Liver (tissue), 3 donors: Measurements from ENCODE around the gene TMEM176A.

Source experiments
- CTCF ChIP-seq: fragments of 150-350 bp; IDR thresholded peaks from 2 replicates; pipeline ENCODE4 v1.5.1; 2017; ENCODE audit warnings: improper control_type of control experiment, low read depth, low read length; ENCODE audit not compliant: missing input control
- NR2F2 ChIP-seq: IDR thresholded peaks from 2 replicates; pipeline ENCODE4 v1.6.1; 2016; ENCODE audit warnings: antibody characterized with exemption
- RXRA ChIP-seq, 2 donors: IDR thresholded peaks; 2 replicates each; pipeline ENCODE4 v1.6.1; 2017 to 2018; ENCODE audit warnings: antibody characterized with exemption in 2 of 2, mild to moderate bottlenecking in 1 of 2
- SP1 ChIP-seq: IDR thresholded peaks from 2 replicates; pipeline ENCODE4 v1.6.1; 2018; ENCODE audit warnings: antibody characterized with exemption, mild to moderate bottlenecking
- TAF1 ChIP-seq: conservative IDR thresholded peaks from 2 replicates; pipeline ENCODE4 v1.6.1; 2016; ENCODE audit warnings: antibody characterized with exemption, mild to moderate bottlenecking
- TF ChIP-seq, protein P1 (sequence below): IDR thresholded peaks from 2 replicates; pipeline ENCODE4 v1.6.1; 2016; ENCODE audit warnings: antibody characterized with exemption
- donor health status: healthy.
- donor health status: healthy.

- TF ChIP-seq NR2F2, result no peak
- TF ChIP-seq TAF1, result no peak
- no peak for TF ChIP-seq CTCF
- no peak for TF ChIP-seq SP1
- no peak for TF ChIP-seq RXRA (IDR thresholded peaks at IDR 0.05)
- TF ChIP-seq, protein P1, sequence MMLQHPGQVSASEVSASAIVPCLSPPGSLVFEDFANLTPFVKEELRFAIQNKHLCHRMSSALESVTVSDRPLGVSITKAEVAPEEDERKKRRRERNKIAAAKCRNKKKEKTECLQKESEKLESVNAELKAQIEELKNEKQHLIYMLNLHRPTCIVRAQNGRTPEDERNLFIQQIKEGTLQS, result no peak
Measured at GRCh38 chr7:150829426-150829825, 28.9 kb downstream of the TMEM176A start.
